Neural progenitor cell (in vitro differentiated cells): ENCODE data around the gene PHOX2A.

Experiments
- EZH2 ChIP-seq: fragments of 200-600 bp; sonication (generic); IDR thresholded peaks from 2 replicates; pipeline ENCODE4 v1.6.1; 2017; ENCODE audit warnings: antibody characterized with exemption, mild to moderate bottlenecking, moderate library complexity
- EZH2phosphoT487 ChIP-seq: fragments of 200-600 bp; sonication (generic); IDR thresholded peaks from 2 replicates; pipeline ENCODE4 v1.6.1; 2017; ENCODE audit warnings: antibody characterized with exemption
- TF ChIP-seq, protein P1 (sequence below): fragments of 200-600 bp; sonication (generic); IDR thresholded peaks from 2 replicates; pipeline ENCODE4 v1.5.1; 2017; ENCODE audit warnings: antibody characterized with exemption, mild to moderate bottlenecking

DNA sequence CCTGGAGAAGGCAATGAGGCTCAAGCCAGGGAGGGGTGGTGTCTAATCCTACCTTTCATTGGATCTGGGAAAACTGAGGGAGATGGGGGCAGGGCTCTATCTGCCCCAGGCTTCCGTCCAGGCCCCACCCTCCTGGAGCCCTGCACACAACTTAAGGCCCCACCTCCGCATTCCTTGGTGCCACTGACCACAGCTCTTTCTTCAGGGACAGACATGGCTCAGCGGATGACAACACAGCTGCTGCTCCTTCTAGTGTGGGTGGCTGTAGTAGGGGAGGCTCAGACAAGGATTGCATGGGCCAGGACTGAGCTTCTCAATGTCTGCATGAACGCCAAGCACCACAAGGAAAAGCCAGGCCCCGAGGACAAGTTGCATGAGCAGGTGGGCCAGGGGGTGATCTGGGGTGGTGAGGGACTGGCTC is 52.0 kb downstream of the PHOX2A start, which contains the start of gene FOLR1:
- TF ChIP-seq EZH2 = no peak
- TF ChIP-seq, protein P1, sequence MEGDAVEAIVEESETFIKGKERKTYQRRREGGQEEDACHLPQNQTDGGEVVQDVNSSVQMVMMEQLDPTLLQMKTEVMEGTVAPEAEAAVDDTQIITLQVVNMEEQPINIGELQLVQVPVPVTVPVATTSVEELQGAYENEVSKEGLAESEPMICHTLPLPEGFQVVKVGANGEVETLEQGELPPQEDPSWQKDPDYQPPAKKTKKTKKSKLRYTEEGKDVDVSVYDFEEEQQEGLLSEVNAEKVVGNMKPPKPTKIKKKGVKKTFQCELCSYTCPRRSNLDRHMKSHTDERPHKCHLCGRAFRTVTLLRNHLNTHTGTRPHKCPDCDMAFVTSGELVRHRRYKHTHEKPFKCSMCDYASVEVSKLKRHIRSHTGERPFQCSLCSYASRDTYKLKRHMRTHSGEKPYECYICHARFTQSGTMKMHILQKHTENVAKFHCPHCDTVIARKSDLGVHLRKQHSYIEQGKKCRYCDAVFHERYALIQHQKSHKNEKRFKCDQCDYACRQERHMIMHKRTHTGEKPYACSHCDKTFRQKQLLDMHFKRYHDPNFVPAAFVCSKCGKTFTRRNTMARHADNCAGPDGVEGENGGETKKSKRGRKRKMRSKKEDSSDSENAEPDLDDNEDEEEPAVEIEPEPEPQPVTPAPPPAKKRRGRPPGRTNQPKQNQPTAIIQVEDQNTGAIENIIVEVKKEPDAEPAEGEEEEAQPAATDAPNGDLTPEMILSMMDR = no peak
- TF ChIP-seq EZH2phosphoT487 = no peak
